ENCODE results near the gene EGFL6. TPM values are rescaled to one million over a fixed set of nuclear protein-coding genes. Genes with fewer than 3 reads are reported as not detected.
"Not testable (repeated sequence)": the region's sequence is repeated elsewhere in the genome, so short reads cannot be mapped to it uniquely, and the experiment has no call there.

Gene EGFL6
- total and polyA plus RNA-seq, 8 donors = 0.02 to 0.28 (median 0.06) TPM; not detected in 3

GRCh38 chrX:13647709-13648212 lies 78.4 kb downstream of the EGFL6 start:
- H3K9me3 ChIP-seq = no peaks in the 10 kb centered on the region
- WGBS, 2 donors = 29 to 42% methylated on average over 8 of the region's 8 CpGs
- no peak overlapping the region for H3K4me3 ChIP-seq
- intact Hi-C loops (cut with DNase I) = loop anchor here in 1 of 3 donors (5.0 kb wide), 1 partner anchor 140 kb away; no protein-coding TSS in a partner anchor
- TF ChIP-seq, protein P1, sequence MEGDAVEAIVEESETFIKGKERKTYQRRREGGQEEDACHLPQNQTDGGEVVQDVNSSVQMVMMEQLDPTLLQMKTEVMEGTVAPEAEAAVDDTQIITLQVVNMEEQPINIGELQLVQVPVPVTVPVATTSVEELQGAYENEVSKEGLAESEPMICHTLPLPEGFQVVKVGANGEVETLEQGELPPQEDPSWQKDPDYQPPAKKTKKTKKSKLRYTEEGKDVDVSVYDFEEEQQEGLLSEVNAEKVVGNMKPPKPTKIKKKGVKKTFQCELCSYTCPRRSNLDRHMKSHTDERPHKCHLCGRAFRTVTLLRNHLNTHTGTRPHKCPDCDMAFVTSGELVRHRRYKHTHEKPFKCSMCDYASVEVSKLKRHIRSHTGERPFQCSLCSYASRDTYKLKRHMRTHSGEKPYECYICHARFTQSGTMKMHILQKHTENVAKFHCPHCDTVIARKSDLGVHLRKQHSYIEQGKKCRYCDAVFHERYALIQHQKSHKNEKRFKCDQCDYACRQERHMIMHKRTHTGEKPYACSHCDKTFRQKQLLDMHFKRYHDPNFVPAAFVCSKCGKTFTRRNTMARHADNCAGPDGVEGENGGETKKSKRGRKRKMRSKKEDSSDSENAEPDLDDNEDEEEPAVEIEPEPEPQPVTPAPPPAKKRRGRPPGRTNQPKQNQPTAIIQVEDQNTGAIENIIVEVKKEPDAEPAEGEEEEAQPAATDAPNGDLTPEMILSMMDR (IDR thresholded peaks at IDR 0.05) = no peak
- no peak for FAIRE-seq
- peak; percentile 42 to 70 (median 60) for ATAC-seq
- no peaks in the 10 kb centered on the region for H3K36me3 ChIP-seq
- peaks cover 5 to 7% (median 6%) of the 10 kb centered on the region in 3 donors for H3K4me1 ChIP-seq
- DNase-seq = peak in 5 of 6 donors; percentile 29 to 64 (median 38)
- peak overlapping the region in 2 of 4 donors; percentile 9 to 34 for H3K27ac ChIP-seq
- H3K27me3 ChIP-seq = peaks cover 0 to 6% (median 0%) of the 10 kb centered on the region in 4 donors

- ATAC-seq, H3K4me1 ChIP-seq, H3K27me3 ChIP-seq, H3K9me3 ChIP-seq, H3K4me3 ChIP-seq, DNase-seq, H3K27ac ChIP-seq, H3K36me3 ChIP-seq, FAIRE-seq: not testable (repeated sequence)
- 82 to 95% methylated on average over 2 of the region's 2 CpGs for WGBS, 2 donors
- intact Hi-C loops (cut with DNase I) = loop anchor here in 1 of 3 donors (5.0 kb wide), 1 partner anchor 141 kb away; no protein-coding TSS in a partner anchor
Measured at GRCh38 chrX:13648336-13648735, 78.9 kb downstream of the EGFL6 start.

DNA sequence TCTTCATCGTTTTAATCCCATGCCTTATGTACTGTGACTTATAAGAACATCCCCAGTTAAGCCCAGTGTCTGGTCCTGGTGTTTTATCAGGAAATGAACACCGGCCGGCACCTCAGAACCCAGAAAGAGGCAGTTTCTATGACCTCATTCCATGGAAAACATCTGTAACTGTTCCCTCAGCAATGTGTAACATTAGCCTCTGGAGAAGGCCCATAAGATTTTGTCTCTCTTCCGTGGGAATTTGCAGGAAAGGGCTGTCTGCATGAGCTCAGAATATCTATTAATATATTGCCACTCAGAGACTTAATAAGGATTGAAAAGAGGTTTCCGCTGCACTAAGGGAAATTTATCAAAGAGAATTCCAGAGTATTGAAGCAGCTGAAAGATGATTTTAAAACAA lies 80.4 kb downstream of the EGFL6 start:
- WGBS, 2 donors = 48 to 49% methylated on average over 5 of the region's 5 CpGs
- Histone ChIP-seq H3K4me3 (no peak overlapping the region), H3K4me1 (peaks cover 5 to 15% (median 6%) of the 10 kb centered on the region in 3 donors), H3K36me3 (no peaks in the 10 kb centered on the region), H3K9me3 (no peaks in the 10 kb centered on the region), H3K27ac (no peak overlapping the region), H3K27me3 (no peaks in the 10 kb centered on the region)
- DNase-seq (no peak), FAIRE-seq (no peak), ATAC-seq (no peak)
- intact Hi-C loops (cut with DNase I) = loop anchor here in 1 of 3 donors (5.0 to 10.0 kb wide), 2 partner anchors 95 to 143 kb away; no protein-coding TSS in a partner anchor
- TF ChIP-seq, protein P1 (IDR thresholded peaks at IDR 0.05) = no peak

GRCh38 chrX:13650318-13650717 lies 80.9 kb downstream of the EGFL6 start:
- no peak overlapping the region for H3K4me3 ChIP-seq
- TF ChIP-seq, protein P1 (IDR thresholded peaks at IDR 0.05) = no peak
- 93 to 100% methylated on average over 1 of the region's 1 CpG for WGBS, 2 donors

GRCh38 chrX:13651150-13651549 lies 81.7 kb downstream of the EGFL6 start:
- DNase-seq = no peak
- no peaks in the 10 kb centered on the region for H3K27me3 ChIP-seq
- ATAC-seq = no peak
- H3K4me3 ChIP-seq = no peak overlapping the region
- intact Hi-C loops (cut with DNase I) = loop anchor here in 1 of 3 donors (10.0 kb wide), 1 partner anchor 94 kb away; no protein-coding TSS in a partner anchor
- FAIRE-seq = no peak
- H3K36me3 ChIP-seq = no peaks in the 10 kb centered on the region
- H3K4me1 ChIP-seq = peaks cover 5 to 15% (median 6%) of the 10 kb centered on the region in 3 donors
- TF ChIP-seq, protein P1 (IDR thresholded peaks at IDR 0.05) = no peak
- no peak overlapping the region for H3K27ac ChIP-seq
- WGBS, 2 donors = 50 to 65% methylated on average over 3 of the region's 3 CpGs
- H3K9me3 ChIP-seq = no peaks in the 10 kb centered on the region

More at GRCh38 chrX:13650318-13650717, 80.9 kb downstream of the EGFL6 start:
- FAIRE-seq (no peak), ATAC-seq (no peak), DNase-seq (no peak)
- H3K36me3 ChIP-seq = no peaks in the 10 kb centered on the region
- H3K9me3 ChIP-seq = no peaks in the 10 kb centered on the region
- H3K27me3 ChIP-seq = no peaks in the 10 kb centered on the region
- peaks cover 5 to 15% (median 6%) of the 10 kb centered on the region in 3 donors for H3K4me1 ChIP-seq
- intact Hi-C loops (cut with DNase I) = loop anchor here in 1 of 3 donors (10.0 kb wide), 1 partner anchor 94 kb away; no protein-coding TSS in a partner anchor
- no peak overlapping the region for H3K27ac ChIP-seq
